Measurements from ENCODE around the gene TH.

Gene TH

DNA sequence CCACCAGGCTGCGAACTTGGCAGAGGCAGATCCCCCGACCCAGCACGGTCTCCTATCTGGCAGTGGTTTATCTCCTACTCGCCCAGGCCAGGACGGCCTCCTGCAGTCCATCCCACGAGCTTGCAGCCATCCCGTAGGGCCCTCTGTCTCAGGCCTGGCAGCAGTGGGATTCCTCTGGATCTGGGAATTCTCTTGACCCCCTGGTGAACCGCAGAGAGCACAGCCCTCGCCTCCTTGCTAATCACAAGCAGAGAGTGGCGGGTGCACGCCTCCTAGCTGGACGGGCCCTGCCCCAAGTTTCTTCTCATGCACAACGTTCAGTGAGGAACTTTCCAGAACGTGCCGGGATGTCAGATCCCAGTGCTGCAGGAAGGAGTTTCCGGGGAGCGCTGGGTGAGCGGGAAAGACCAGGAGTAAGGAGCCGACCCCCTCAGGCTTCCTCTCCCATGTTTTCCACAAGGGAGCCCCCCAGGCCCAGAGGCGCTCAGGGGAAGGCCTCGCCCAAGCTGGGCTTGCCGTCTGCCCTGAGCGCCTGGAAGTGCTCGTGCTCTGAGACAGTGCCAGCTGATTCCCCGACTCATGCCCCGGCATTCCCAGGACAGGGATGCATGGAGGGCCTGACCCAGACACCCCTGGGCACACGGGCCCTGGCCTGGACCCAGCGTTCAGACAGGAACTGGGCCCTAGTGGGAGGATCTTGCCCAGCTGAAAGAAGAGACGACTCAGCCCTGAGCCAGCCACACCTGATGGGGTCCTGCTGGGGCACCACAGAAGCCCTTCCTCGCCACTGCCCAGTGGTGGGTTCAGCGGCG, 57.0 kb downstream of the TH start:
- no peak for DNase-seq (ENCODE audit: low spot score)

Small RNA genes lying within 50 kb of the gene (small RNA-seq; reads per million reads assigned to genes)
- gene MIR4686 (0 reads per million in 2 experiments), gene MIR483 (0 to 0.09 reads per million in 2 experiments)
